Activated naive CD4-positive, alpha-beta T cell (primary cell): ENCODE measurements around the gene TMIGD3.

Experiments
- DNase-seq, 4 experiments: peaks; one replicate each; lab custom pipeline; 2025; lab: John Stamatoyannopoulos, UW

TMIGD3 gene

GRCh38 chr1:111446967-111447892 lies 56.2 kb downstream of the TMIGD3 start:
- DNase-seq: no peak

- DNase-seq: no peak
Measured at GRCh38 chr1:111446546-111446945, 56.9 kb downstream of the TMIGD3 start.

- no peak for DNase-seq
Measured at GRCh38 chr1:111444031-111444430, 59.4 kb downstream of the TMIGD3 start.

- no peak for DNase-seq
Measured at GRCh38 chr1:111442457-111442856, 61.0 kb downstream of the TMIGD3 start.

GRCh38 chr1:111441573-111442192 lies 61.8 kb downstream of the TMIGD3 start:
- peak in 3 of 4 experiments; percentile 23 to 65 (median 57) for DNase-seq

GRCh38 chr1:111439461-111440351 lies 63.7 kb downstream of the TMIGD3 start:
- DNase-seq: no peak

GRCh38 chr1:111436726-111437125 lies 66.7 kb downstream of the TMIGD3 start:
- DNase-seq: no peak
